Smooth muscle cell (in vitro differentiated cells): ENCODE measurements around the gene GPC3. TPM values are rescaled to one million over a fixed set of nuclear protein-coding genes. Genes with fewer than 3 reads are reported as not detected.

Experiments used
- DNase-seq: peaks from one replicate; lab custom pipeline; 2025; ENCODE audit not compliant: unreplicated experiment; lab: John Stamatoyannopoulos, UW
- H2AFZ ChIP-seq: fragments of 200-600 bp; sonication (generic); 2 replicates; pipeline ENCODE4 v1.6.0; 2016; ENCODE audit warnings: antibody characterized with exemption, low read depth, mild to moderate bottlenecking
- H3F3A ChIP-seq: fragments of 200-600 bp; sonication (generic); 2 replicates; pipeline ENCODE4 v1.6.0; 2017; ENCODE audit warnings: antibody characterized with exemption, low read depth
- H3K27ac ChIP-seq: fragments of 200-600 bp; sonication (generic); 2 replicates; pipeline ENCODE4 v1.5.1; 2016; ENCODE audit warnings: low read depth, mild to moderate bottlenecking
- H3K27me3 ChIP-seq: fragments of 200-600 bp; sonication (generic); 2 replicates; pipeline ENCODE4 v1.6.1; 2016; ENCODE audit warnings: low read depth, mild to moderate bottlenecking
- H3K36me3 ChIP-seq: fragments of 200-600 bp; sonication (generic); 2 replicates; pipeline ENCODE4 v1.5.1; 2016; ENCODE audit warnings: low read depth
- H3K4me1 ChIP-seq: fragments of 200-600 bp; sonication (generic); 2 replicates; pipeline ENCODE4 v1.5.1; 2016; ENCODE audit warnings: low read depth
- H3K4me2 ChIP-seq: fragments of 200-600 bp; sonication (generic); 2 replicates; pipeline ENCODE4 v1.6.0; 2016; ENCODE audit warnings: mild to moderate bottlenecking
- H3K4me3 ChIP-seq: fragments of 200-600 bp; sonication (generic); 2 replicates; pipeline ENCODE4 v1.5.1; 2016; ENCODE audit warnings: mild to moderate bottlenecking
- H3K79me2 ChIP-seq: fragments of 200-600 bp; sonication (generic); 2 replicates; pipeline ENCODE4 v1.6.0; 2016; ENCODE audit warnings: low read depth, mild to moderate bottlenecking
- H3K9ac ChIP-seq: fragments of 200-600 bp; sonication (generic); 2 replicates; pipeline ENCODE4 v1.6.0; 2016; ENCODE audit warnings: low read depth
- H3K9me3 ChIP-seq: fragments of 200-600 bp; sonication (generic); replicated peaks from 2 replicates; pipeline ENCODE4 v1.5.1; 2016; ENCODE audit warnings: low read depth
- H4K20me1 ChIP-seq: fragments of 200-600 bp; sonication (generic); 2 replicates; pipeline ENCODE4 v1.6.0; 2016; ENCODE audit warnings: low read depth
- WGBS: methylation state at CpG from one replicate; pipeline ENCODE4 v1.1.7; 2016; ENCODE audit warnings: low lambda C conversion rate; 5-methylcytosine and 5-hydroxymethylcytosine counted together
- polyA plus RNA-seq: library from polyadenylated mRNA; unstranded; fragments of >200 nt; fragmentation: Nextera tagmentation; extraction: Ambion mirVana; gene quantifications from 2 replicates; pipeline ENCODE4 v1.2.1, GENCODE V29; 2016
- total RNA-seq: library from RNA; depleted of rRNA; stranded (reverse); fragments of >200 nt; gene quantifications from 2 replicates; pipeline ENCODE4 v1.2.3, GENCODE V29; 2014
- TF ChIP-seq, protein P1 (sequence below): fragments of 200-600 bp; sonication (generic); IDR thresholded peaks from 2 replicates; pipeline ENCODE4 v1.5.1; 2017; ENCODE audit warnings: borderline replicate concordance, mild to moderate bottlenecking, antibody characterized with exemption; ENCODE audit not compliant: insufficient read depth, poor library complexity, severe bottlenecking

The GPC3 gene
- total and polyA plus RNA-seq, 2 experiments from 2014 or later: 120 to 191 TPM

DNA sequence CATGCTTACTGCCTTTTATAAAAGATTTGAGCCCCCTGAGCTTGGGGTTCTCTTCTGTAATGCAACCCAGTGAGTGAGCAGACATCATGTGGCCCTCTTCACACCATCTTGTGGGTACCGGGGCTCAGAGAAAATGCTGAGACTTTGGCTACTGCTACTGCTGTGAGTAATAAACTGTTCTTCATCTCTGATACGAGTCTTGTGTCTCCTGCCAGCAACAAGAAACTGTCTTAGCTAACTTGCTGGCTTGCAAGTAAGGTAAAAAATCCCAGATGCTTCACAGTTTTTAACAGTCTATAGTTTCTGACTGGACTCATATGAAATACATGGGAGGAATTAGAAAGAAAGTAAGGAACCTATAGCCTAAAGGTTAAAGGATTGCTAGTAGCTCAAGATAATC is 148.3 kb downstream of the GPC3 start:
- Histone ChIP-seq H3K9ac (no peak overlapping the region), H2AFZ (no peak overlapping the region), H3F3A (no peaks in the 10 kb centered on the region), H3K4me3 (no peak overlapping the region), H3K4me2 (no peak overlapping the region), H3K79me2 (no peaks in the 10 kb centered on the region), H3K4me1 (no peaks in the 10 kb centered on the region), H3K27me3 (no peaks in the 10 kb centered on the region), H4K20me1 (no peaks in the 10 kb centered on the region), H3K36me3 (no peaks in the 10 kb centered on the region), H3K27ac (no peak overlapping the region), H3K9me3 (no peaks in the 10 kb centered on the region)
- TF ChIP-seq, protein P1, sequence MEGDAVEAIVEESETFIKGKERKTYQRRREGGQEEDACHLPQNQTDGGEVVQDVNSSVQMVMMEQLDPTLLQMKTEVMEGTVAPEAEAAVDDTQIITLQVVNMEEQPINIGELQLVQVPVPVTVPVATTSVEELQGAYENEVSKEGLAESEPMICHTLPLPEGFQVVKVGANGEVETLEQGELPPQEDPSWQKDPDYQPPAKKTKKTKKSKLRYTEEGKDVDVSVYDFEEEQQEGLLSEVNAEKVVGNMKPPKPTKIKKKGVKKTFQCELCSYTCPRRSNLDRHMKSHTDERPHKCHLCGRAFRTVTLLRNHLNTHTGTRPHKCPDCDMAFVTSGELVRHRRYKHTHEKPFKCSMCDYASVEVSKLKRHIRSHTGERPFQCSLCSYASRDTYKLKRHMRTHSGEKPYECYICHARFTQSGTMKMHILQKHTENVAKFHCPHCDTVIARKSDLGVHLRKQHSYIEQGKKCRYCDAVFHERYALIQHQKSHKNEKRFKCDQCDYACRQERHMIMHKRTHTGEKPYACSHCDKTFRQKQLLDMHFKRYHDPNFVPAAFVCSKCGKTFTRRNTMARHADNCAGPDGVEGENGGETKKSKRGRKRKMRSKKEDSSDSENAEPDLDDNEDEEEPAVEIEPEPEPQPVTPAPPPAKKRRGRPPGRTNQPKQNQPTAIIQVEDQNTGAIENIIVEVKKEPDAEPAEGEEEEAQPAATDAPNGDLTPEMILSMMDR: no peak
- 44% methylated on average over 2 of the region's 2 CpGs for WGBS
- no peak for DNase-seq

DNA sequence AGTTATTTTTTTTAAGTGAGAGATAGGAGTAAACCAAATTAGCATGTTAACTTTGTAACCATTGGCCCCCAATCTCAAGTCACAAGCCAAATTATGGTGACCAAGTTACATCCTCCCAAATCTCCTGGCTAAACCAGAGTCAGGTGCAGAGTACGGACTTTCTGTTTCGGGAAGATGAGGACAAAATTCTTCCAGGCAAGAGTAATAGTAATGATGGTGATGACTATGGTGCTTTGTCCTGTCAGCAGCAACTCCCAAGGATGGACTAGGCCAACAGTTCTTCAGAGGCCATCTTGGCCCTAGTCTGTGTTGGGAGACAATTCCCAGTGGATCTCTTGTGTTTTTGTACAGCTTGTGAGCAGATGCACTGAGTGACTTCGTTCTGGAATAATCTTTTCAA is 148.8 kb downstream of the GPC3 start:
- H3K4me1 ChIP-seq: no peaks in the 10 kb centered on the region
- no peaks in the 10 kb centered on the region for H3K36me3 ChIP-seq
- TF ChIP-seq, protein P1: no peak
- H3K4me2 ChIP-seq: no peak overlapping the region
- H3K4me3 ChIP-seq: no peak overlapping the region
- H3K27me3 ChIP-seq: no peaks in the 10 kb centered on the region
- H3K27ac ChIP-seq: no peak overlapping the region
- DNase-seq: no peak
- H2AFZ ChIP-seq: no peak overlapping the region
- WGBS: 67% methylated on average over 3 of the region's 3 CpGs
- H3K9me3 ChIP-seq: no peaks in the 10 kb centered on the region
- no peak overlapping the region for H3K9ac ChIP-seq
- H3F3A ChIP-seq: no peaks in the 10 kb centered on the region
- H3K79me2 ChIP-seq: no peaks in the 10 kb centered on the region
- H4K20me1 ChIP-seq: no peaks in the 10 kb centered on the region

DNA sequence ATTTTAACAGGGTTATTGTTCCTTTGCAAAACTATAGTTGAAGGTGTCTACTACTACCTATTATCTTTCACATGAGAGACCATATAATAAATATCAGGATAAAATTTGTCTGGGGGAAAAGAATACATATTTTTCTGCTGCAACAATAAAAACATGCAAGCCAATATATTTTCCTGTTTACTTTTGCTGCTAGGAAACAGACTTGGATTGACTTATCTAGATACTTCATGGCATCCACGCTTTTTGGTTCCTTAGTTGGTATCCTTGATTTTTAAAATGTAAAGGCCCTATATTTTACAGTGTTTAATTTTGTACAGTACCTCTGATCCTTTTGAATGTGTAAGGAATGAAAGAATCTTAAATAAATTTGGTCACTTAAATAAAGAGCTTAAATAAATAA is 150.6 kb downstream of the GPC3 start:
- H4K20me1 ChIP-seq: no peaks in the 10 kb centered on the region
- H2AFZ ChIP-seq: no peak overlapping the region
- 54% methylated on average over 1 of the region's 1 CpG for WGBS
- H3K4me2 ChIP-seq: no peak overlapping the region
- no peaks in the 10 kb centered on the region for H3K79me2 ChIP-seq
- TF ChIP-seq, protein P1: no peak
- H3K9ac ChIP-seq: no peak overlapping the region
- H3F3A ChIP-seq: no peaks in the 10 kb centered on the region
- H3K36me3 ChIP-seq: no peaks in the 10 kb centered on the region
- H3K4me3 ChIP-seq: no peak overlapping the region
- no peak for DNase-seq
- H3K27ac ChIP-seq: no peak overlapping the region
- H3K9me3 ChIP-seq: no peaks in the 10 kb centered on the region
- no peaks in the 10 kb centered on the region for H3K4me1 ChIP-seq
- no peaks in the 10 kb centered on the region for H3K27me3 ChIP-seq

GRCh38 chrX:133819546-133819945 is 165.8 kb downstream of the GPC3 start:
- TF ChIP-seq, protein P1: no peak
- no peak overlapping the region for H3K4me3 ChIP-seq
- no peaks in the 10 kb centered on the region for H3F3A ChIP-seq
- no peak overlapping the region for H2AFZ ChIP-seq
- H3K79me2 ChIP-seq: no peaks in the 10 kb centered on the region
- no peak overlapping the region for H3K27ac ChIP-seq
- no peak overlapping the region for H3K4me2 ChIP-seq
- H3K4me1 ChIP-seq: no peaks in the 10 kb centered on the region
- no peak for DNase-seq
- H3K27me3 ChIP-seq: no peaks in the 10 kb centered on the region
- no peak overlapping the region for H3K9ac ChIP-seq
- no peaks in the 10 kb centered on the region for H3K36me3 ChIP-seq
- no peaks in the 10 kb centered on the region for H4K20me1 ChIP-seq
- H3K9me3 ChIP-seq: no peaks in the 10 kb centered on the region
